Measurements from ENCODE around the gene PTH1R.

PTH1R gene

GRCh38 chr3:46884427-46884826 lies 6.9 kb downstream of the PTH1R start:
- no peak for DNase-seq

- no peak for DNase-seq
Measured at GRCh38 chr3:46884929-46885328, 7.4 kb downstream of the PTH1R start.

- DNase-seq: no peak
Measured at GRCh38 chr3:46885612-46886011, 8.1 kb downstream of the PTH1R start.

DNA sequence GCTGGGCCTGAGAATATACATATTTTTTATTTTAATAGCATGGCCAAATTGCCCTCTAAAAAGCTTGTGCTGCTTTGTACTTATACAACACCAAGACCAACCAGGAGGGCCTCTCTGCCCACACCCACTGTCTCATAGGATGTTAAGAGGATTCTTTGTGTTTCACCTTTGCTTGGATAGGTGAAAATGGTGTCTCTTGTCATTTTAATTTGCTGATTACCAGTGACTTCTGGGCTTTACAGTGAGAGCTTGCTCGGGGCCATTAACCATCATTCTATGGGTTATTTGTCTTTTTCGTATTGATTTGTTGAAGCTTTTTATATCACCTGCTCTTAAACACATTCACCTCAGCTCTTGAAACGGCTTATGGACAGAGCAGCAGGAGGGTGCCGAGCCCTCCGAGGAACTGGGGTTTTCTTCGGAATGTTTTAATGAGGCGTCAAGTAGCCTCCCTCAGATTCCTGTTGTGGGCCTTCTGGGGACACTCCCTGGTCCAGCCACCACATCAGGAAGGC lies 10.5 kb downstream of the PTH1R start:
- DNase-seq: no peak

DNA sequence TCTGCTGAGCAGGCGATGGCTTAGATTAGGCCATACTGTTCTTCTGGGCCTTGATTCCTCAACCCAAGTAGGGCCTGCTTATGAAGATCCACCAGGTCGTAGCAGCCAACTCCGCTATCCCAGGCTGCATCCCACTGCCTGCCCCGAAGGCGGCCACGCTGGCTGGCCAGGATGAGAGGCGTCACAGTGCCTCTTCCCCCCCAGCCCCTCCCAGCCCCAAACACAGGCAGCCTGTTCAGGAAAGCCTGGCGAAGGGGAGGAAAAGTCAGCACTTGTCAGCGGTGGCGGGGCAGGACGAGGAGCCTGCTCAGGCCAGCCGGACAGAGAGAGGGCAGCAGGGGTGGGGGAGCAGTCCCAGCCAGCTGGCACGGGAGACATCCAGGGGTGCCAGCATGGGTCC lies 11.2 kb downstream of the PTH1R start:
- DNase-seq: no peak

- no peak for DNase-seq
Measured at GRCh38 chr3:46889381-46890110, 12.0 kb downstream of the PTH1R start.

DNA sequence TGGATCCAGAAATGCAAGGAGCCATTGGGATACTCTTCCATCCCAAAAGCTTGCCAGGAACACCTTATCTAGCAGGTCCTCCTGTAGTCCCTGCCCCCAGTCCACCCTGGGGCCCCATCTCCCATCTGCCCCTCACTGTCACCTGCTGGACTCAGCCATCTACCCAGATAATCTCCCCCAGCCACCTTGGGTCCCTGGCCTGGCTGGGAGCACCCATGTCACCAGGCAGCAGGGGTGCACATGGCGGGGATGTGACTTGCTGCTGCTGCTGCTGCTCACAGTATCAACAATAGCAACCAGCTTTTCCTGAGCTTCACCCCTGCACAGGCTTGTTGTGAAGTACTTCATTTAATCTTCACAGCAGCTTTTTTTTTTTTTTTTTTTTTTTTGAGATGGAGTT lies 12.6 kb downstream of the PTH1R start:
- no peak for DNase-seq

GRCh38 chr3:46891132-46891531 lies 13.6 kb downstream of the PTH1R start:
- DNase-seq: no peak

GRCh38 chr3:46892285-46893145 lies 15.0 kb downstream of the PTH1R start:
- no peak for DNase-seq

DNA sequence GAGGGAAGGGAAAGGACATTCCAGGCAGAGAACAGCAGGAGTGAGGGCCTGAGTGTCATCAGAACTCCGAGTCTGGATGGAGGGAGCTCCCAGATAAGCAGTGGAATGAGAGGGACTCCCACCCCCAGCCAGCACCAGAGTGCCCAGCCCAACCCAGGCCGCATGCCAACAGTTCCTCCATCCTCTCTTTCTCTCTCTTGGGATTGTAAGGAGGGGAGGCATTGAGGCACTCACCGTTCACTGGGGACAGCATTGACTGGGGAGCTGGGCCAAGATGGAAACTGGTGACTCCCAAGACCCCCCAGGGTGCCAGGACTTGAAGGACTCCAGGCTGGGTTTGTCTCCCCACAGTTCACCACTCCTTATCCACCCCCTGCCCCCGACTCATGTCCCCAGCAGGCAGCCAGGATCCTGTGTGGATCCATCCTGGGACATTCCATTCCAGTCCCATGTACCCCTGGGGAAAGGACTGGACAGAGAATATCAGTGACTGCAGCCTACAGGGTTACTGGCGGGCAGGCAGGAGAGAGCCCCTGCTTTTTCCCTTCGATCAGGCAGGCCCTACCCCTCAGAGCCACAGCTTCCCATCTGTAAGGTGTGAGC lies 15.7 kb downstream of the PTH1R start:
- DNase-seq: no peak

- DNase-seq: no peak
Measured at GRCh38 chr3:46893763-46894162, 16.2 kb downstream of the PTH1R start.

GRCh38 chr3:46894256-46894655 lies 16.7 kb downstream of the PTH1R start:
- DNase-seq: no peak

- DNase-seq: peak; percentile 49 to 79 (median 70)
Measured at GRCh38 chr3:46895204-46895660, 17.7 kb downstream of the PTH1R start.

- no peak for DNase-seq
Measured at GRCh38 chr3:46895761-46896160, 18.2 kb downstream of the PTH1R start.

GRCh38 chr3:46896386-46896785 lies 18.9 kb downstream of the PTH1R start:
- no peak for DNase-seq

GRCh38 chr3:46897031-46897430 lies 19.5 kb downstream of the PTH1R start:
- DNase-seq: no peak

DNA sequence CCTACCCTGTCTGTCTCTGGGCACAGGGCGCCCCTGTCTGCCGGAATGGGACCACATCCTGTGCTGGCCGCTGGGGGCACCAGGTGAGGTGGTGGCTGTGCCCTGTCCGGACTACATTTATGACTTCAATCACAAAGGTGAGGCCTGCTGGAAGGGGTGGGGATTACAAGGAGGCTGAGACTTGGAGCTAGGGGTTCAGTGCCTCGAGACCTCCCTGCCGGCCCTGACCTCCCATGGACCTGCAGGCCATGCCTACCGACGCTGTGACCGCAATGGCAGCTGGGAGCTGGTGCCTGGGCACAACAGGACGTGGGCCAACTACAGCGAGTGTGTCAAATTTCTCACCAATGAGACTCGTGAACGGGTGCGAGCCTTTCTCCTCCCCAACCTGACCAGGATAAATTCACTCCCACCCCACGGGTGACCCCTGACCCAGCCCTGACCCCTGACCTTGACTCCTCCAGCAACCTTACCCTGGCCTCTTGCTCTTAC lies 20.4 kb downstream of the PTH1R start:
- DNase-seq: no peak

DNA sequence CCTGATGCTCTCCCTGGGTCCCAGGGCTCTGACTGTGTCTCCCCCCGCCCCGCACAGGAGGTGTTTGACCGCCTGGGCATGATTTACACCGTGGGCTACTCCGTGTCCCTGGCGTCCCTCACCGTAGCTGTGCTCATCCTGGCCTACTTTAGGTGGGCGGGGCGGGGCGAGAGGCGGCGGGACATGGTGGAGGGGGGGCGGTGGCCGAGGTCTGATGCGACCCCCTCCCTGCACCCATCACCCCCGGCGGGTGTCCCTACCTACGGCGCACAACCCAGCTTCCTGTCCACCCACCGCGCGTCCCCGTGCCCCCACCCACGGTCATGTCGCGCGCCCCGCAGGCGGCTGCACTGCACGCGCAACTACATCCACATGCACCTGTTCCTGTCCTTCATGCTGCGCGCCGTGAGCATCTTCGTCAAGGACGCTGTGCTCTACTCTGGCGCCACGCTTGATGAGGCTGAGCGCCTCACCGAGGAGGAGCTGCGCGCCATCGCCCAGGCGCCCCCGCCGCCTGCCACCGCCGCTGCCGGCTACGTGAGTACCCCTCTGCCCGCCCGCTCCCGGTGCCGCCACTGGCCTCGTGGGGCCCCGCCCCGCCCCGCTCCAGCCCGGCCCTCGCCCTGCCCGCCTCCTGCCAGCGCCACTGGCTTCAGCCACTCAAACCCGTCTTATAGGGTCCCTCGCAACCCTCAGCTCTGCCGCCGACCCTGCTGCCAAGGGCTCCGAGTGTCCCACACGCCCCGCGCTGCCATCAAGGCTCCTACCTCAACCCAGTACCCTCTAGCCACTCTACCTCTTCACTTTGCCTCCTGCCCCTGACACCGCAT lies 21.0 kb downstream of the PTH1R start:
- DNase-seq: no peak

DNA sequence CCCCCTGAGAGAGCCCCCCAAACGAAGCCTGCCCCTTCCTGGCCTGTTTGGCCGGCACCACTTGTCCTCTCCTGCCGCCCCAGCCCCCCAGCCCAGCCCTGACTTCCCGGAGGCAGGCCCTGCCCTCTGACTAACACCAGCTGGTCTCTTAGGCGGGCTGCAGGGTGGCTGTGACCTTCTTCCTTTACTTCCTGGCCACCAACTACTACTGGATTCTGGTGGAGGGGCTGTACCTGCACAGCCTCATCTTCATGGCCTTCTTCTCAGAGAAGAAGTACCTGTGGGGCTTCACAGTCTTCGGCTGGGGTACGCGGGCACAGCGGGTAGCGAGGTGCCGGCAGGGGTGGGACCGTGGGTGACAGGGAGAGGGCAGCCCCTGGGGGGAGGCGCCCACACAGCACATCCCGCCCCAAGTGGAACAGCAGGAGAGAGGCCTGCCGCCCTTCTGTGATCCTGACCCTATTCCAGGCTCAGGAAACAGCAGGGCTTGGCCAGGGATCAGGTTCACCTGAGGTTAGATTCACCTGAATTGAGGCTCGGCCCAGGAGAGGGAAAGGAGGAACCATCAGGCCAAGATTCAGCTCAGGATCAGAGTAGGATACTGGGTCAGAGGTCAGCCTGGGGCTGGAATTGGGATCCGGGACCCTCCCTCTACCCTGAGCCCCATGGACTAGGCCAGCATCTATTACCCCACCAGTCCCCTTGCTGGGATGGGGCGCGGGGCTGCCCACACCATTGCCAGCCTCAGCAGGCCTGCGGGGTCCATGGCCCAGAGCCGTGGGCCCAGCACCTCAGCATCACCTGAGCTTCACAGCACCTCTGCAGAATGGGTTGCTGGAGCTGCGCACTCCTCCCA lies 21.9 kb downstream of the PTH1R start:
- DNase-seq: no peak

GRCh38 chr3:46900007-46900292 lies 22.4 kb downstream of the PTH1R start:
- no peak for DNase-seq

- no peak for DNase-seq
Measured at GRCh38 chr3:46900356-46900755, 22.8 kb downstream of the PTH1R start.

- no peak for DNase-seq
Measured at GRCh38 chr3:46901061-46901460, 23.5 kb downstream of the PTH1R start.

Measured in activated naive CD4-positive, alpha-beta T cell (primary cell).